Suppressor macrophage (primary cell): ENCODE results near the gene RPS27L.
"Not testable (repeated sequence)": the region's sequence is repeated elsewhere in the genome, so short reads cannot be mapped to it uniquely, and the experiment has no call there.

Experiments
- DNase-seq, 4 experiments: peaks; one replicate each; pipeline ENCODE4 v3.0.0-alpha.2; 2020 to 2022

Gene RPS27L

DNA sequence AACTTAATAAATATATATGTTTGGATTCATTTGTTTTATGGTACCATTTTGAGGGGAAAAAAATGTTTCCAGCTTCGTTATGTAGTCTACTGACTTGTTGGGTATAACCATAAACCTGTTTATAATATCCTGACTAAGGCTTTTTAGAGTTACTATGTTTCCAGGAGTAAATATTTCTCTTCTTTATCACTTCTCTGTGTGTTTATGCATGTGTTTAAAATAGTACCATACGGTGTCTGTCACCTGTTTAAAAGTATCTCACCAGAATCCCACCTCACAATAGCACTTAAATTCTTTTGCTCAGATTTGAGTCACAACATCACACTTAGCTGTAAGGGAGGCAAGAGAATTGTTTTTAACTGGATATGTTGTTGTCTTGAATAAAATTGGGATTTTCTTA lies 20.5 kb downstream of the RPS27L start:
- no peak for DNase-seq

DNA sequence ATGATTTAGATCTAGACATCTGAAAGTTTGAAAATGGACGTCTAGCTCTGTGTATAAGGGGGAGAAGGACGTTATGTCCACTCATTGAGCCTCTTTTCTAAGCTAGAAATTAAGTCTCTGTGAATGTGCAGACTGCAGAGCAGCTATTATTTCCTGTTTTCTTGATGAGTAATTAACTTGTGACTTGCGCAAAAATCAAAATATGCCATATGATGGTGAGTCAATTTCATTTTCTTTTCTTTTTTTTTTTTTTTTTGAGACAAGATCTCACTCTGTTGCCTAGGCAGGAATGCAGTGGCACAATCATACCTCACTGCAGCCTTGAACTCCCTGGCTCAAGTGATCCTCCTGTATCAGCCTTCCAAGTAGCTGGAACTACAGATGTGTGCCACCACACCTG lies 21.5 kb downstream of the RPS27L start:
- peak; percentile 68 to 96 (median 84) for DNase-seq

DNA sequence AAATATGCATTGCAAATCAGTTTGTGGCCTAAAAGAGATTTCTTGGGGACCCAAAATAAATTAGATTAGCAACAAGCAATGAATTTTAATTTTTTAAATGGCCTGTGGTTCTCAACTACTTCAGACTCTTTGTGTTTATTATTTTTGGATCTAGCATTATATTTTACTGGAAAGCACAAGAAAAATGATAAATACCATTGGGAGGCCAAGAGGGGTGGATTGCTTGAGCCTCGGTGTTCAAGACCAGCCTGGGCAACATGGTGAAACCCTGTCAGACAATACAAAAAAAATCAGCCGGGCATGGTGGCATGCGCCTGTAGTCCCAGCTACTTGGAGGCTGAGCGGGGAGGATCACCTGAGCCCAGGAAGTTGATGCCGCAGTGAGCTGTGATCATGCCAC lies 22.0 kb downstream of the RPS27L start:
- peak in 1 of 4 experiments; percentile 57 for DNase-seq

DNA sequence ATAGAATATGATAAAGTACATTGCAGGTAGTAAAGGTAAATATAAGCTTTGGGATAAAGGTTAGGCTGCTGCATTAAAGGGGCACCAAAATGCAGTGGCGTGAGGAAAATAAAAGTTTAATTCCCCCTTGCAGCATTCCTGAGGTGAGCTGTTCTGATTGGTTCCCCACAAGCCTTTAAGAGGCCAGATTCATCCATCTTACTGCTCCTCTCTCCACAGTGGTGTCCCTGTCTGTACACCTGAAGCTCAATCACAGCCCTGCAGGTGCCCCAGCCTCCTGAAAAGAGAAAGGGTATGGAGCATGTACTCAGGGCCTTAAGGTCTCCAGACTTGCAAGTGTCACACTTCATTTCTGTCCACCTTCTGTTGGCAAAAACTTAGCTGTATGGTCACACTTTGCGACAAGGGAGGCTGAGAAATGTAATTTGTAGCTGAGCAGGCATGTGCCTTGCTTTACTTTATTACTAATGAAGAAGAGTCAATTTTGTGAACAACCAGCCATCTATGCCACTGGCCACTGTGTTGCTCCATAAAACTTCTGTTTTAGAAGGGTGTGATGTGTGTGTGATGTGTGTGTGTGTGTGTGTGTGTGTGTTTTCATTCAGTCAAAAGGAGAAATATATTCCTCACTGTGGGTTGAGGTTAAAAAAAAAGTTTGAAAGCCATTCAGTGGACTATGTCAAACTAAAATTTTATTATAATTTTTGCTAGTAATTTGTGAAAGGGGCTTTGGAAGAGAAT lies 22.9 kb downstream of the RPS27L start:
- DNase-seq, result peak; percentile 35 to 65 (median 44)

DNA sequence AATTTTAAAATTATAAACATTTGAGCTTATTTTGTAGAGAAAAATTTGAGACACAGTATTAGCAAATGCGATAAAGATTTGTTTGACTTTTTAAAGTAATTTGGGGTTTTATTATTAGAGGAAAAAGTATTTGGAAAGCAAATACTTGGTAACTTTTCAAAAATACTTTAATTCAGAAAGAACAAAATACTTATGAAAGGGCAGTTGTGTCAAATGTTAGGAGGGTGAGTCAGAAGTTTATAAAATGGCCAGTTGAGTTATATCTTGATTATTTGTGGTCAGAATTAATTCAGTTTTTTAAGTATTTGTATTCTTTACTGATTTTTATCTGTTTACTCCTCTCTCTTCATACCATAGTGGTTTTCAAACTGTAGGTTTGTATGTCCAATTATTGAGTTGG lies 23.5 kb downstream of the RPS27L start:
- no peak for DNase-seq

DNA sequence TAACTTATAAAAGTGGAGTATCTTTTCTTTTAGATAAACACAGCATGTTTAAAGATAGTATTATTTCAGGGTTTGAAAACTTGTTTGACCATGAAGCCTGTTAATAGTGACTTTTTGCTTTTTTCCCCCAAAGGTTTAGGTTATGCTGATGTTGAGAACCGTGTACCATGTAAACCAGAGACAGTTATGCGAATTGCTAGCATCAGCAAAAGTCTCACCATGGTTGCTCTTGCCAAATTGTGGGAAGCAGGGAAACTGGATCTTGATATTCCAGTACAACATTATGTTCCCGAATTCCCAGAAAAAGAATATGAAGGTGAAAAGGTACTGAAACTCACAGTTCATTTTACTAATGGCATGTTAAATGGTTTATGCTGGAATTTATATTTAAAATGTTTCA lies 30.6 kb downstream of the RPS27L start:
- no peak for DNase-seq

DNA sequence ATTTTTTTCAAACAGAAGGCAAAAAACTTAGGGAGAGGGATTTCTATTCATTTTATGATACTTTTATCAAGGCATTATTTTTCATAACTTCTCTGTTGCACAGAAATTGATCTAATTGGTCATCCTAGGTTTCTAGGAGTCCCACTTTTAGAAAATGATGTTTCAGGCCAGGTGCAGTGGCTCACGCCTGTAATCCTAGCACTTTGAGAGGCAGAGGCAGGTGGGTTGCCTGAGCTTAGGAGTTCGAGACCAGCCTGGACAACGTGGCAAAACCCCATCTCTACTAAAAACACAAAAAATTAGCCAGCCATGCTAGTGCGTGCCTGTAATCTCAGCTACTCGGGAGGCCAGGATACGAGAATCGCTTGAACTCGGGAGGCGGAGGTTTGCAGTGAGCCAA lies 32.8 kb downstream of the RPS27L start:
- no peak for DNase-seq

DNA sequence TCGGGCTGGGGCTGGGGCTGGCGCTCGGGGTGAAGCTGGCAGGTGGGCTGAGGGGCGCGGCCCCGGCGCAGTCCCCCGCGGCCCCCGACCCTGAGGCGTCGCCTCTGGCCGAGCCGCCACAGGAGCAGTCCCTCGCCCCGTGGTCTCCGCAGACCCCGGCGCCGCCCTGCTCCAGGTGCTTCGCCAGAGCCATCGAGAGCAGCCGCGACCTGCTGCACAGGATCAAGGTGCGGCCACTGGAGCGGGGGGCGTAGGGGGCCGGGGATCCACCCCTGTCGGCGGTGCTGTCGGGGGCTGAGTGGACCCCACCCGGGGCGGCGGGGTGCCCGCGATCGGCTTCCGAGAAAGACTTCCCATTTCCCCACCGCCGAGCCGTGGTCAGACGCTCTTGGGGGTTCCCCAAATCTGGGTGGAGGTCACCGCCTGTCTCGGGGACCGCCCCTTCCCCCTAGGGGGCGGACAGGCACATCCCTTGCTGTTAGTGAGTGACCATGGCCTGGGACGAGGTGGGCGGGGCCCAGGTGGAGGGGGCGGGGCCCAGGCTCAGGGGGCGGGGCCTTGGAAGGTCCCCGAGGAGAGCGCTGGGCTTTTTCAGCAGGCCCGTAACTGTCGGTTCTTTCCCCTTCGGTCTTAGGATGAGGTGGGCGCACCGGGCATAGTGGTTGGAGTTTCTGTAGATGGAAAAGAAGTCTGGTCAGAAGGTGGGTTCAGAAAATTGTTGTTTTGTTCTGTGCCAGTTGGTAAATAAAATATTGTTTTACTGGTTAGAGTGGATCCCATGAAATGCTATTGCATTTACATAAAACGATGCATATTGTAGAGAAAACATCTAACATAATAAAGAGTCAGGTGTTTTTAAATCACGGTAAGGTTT lies 35.0 kb downstream of the RPS27L start:
- peak; percentile 95 to 99 (median 98) for DNase-seq

DNA sequence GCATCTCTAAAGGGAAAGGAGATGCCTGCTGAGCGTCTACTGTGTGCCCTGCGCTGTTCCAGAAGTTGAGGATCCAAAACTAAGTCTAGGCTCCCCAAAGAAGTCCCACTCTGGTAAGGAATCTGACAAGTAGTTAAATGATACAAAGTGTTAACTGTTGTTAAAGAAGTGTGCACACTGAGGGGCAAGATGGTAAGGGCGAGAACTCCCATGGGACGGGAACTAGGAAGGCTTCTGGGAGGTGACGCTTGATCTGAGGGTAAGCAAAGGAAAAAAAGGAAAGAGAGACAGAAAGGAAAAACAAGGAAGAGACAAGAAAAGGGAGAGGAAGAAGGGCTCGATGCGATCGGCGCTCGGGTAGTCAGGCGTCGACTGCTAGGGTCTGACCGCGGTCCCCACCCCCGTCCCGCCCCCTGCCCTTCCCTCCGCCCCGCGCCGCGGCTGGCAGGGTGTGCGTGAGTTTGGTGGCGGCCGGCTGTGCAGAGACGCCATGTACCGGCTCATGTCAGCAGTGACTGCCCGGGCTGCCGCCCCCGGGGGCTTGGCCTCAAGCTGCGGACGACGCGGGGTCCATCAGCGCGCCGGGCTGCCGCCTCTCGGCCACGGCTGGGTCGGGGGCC lies 35.8 kb downstream of the RPS27L start, which contains the start of gene LACTB:
Gene LACTB, plus strand, starts transcription at position 480 of the 620 bp plus-strand sequence. Its CDS starts 11 bp downstream, at position 491.
- DNase-seq, result peak; percentile 91 to 97 (median 94)

DNA sequence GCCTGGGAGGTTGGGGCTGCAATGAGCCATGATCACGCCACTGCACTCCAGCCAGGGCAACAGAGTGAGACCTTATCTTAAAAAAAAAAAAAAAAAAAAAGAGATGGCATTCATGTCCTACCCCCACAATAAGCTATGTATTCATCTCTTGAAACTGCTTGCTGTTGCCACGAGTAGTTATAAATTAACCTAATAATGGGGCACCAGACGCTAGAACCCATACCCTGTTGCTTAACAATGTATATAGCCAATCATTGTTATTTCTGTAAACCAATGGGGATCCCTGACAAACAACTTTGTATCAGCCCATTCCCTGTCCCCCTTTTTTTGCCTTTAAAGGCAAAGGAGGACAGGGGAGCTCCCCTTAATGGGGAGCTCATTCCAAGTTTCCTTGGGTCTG lies 38.4 kb downstream of the RPS27L start:
- DNase-seq, result no peak

DNA sequence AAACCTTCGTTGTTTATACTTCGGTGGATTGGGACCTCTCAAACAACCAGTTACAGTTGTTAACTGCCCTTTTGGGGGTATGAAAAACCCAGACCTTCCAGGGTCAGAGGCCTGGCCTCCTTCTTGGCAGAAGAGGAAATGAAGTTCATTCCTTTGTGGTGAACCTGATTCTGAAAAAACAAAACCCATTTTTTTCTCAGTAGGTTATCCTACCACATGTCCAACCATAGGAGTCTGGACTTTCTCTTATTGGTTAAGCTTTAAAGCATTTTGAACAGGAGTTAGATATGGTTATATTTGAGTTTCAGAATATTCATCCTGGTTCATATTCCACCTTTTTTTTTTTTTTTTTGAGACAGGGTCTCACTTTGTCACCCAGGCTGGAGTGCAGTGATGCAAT lies 42.8 kb downstream of the RPS27L start:
- no peak for DNase-seq

DNA sequence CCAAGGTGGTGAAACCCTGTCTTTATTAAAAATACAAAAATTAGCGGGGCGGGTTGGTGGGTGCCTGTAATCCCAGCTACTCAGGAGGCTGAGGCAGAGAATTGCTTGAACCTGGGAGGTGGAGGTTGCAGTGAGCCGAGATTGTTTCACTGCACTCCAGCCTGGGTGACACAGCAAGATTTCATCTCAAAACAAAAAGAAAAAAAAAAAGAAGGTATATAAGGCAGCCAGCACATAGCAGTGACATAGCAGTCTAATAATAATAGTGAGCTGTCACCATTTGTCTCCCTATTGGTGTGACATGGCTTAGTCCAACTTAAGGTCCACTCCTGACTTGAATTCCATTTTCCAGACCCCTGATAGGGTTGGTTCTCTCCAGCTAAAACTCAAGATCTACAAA lies 44.4 kb downstream of the RPS27L start:
- no peak for DNase-seq

DNA sequence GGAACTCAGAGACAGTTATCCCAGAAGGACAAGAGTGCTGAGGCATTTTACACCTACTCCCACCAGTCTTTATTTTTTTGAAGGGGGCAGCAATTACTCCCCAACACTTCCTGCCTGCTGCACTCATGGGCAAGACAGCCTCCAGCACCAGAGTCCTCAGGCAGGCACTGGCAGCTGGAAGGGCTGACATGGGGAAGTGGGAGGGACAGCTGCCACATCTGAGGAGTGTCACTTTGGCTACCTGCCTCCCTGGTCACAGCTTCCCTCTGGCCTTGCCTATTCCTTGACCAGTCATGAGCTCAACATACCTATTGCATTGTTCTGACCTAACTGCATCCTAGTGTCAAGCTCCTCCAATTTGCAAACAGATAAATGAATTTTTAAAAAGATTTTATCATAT lies 45.8 kb downstream of the RPS27L start:
- peak in 2 of 4 experiments; percentile 29 to 30 for DNase-seq

DNA sequence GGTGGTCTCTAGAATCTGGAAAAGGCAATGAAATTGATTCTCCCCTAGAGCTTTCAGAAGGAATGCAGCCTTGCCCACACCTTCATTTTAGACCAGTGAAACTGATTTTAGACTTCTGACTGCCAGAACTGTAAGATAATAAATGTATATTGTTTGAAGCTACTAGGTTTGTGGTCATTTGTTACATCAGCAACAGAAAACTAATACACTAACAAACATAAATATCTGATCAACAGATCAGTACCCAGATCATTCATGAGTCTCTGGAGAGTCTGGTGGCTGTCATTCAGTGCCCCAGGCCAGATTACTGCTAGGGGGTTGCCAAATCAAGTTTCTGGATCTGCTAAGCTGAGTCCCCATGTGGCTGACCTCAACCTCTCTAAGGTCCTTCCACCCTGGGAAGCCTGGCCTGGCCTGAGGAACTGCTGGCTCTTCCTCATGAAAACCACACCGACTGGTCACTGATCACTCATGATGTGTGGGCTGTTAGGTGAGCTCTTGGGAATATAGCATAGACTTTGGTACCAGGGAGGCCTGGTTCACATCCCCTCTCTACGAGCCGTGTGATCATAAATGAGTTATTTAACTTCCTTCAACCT lies 46.8 kb downstream of the RPS27L start:
- peak; percentile 34 to 64 (median 52) for DNase-seq

DNA sequence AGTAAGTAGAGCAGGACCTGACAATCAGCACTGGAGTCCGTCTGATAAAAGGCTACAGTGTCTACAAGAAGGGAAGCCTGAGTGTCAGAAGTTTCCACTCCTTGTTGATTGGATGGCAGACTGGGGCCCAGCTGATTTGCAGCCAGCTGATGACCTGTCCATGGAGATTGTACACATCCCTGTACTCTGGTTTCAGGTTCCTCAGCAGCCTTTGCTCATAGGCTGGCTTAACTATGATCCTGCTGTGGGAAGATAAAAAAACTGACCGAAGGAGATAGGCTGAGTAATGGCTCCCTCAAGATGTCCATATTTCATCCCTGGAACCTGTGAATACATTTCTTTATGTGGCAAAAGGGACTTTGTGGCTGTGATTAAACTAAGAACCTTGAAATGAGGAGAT lies 47.4 kb downstream of the RPS27L start:
- DNase-seq, result no peak

DNA sequence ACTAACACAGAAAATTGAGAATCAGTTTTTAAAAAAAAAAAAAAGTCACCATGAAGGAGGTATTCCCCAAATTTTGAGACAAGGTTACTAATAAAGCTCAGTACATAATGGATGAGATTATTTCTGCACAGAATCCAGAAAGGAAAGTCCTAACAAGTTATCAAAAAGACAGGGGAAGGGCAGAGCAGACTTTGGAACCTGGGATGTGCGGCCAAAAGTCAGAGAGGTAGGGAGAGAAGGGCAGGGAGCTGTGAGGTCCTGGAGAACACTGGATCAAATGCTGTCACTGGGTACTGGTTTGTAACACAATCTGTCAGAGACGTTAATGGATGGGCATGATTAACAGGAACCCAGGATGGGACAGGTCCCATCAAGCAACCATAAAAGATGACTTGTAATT lies 47.8 kb downstream of the RPS27L start:
- DNase-seq, result no peak

DNA sequence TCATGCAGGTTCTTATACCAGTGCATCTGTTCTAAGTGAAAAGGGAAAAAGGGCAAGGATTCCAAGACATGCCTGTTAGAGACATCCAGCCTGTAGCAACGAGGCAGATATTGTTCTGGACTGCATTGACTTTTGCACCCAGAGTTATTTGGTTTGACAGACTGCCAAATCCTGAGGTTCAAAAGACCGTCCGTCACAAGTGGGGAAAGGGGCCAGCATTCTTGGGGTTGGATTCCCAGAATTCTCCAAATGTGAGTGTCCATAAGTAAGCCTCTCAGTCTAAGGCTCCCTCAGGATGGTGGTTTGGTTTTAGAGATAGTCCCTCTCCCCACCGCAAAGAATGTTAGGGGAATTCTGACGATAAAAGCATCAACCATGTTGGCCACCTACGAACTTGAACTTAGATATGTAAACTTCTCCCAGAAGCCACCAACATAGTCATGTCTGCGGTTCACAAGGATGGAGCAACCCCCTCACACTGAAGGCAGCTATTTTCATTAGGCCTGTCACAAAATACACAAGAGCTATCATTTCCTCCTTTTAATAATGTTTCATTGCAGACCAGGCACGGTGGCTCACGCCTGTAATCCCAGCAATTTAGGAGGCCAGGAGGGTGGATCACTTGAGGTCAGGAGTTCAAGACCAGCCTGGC lies 49.3 kb downstream of the RPS27L start:
- peak in 1 of 4 experiments; percentile 8 for DNase-seq

DNA sequence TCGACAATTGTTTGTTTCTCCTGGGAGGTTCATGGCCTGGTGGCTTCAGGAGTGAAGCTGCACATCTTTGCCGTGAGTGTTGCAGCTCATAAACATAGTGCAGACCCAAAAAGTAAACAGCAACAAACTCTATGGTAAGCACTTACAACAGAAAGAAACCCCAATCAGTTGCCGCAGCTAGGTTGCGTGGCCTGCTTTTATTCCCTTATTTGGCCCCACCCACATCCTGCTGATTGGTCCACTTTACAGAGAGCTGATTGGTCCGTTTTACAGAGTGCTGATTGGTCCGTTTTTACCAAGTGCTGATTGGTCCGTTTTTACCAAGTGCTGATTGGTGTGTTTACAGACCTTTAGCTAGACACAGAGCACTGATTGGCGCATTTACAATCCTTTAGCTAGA lies 51.9 kb downstream of the RPS27L start:
- not testable (repeated sequence) for DNase-seq

DNA sequence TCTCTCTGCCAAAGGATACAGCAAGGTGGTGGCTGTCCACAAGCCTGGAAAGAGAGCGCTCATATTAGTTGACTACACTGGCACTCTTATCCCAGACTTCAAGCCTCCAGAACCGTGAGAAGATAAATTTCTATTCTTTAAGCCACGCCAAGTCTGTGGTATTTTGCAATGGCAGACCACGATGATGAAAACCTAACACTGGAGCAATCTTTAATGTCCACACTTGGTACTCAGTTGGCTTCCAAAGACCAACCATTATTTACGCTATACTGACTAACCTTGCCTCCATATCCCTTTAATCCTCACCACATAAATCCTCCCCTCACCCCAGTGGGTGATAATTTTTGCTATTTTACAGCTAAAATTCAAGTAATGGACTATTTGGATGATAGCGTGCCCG lies 52.5 kb downstream of the RPS27L start:
- peak; percentile 39 to 65 (median 52) for DNase-seq

DNA sequence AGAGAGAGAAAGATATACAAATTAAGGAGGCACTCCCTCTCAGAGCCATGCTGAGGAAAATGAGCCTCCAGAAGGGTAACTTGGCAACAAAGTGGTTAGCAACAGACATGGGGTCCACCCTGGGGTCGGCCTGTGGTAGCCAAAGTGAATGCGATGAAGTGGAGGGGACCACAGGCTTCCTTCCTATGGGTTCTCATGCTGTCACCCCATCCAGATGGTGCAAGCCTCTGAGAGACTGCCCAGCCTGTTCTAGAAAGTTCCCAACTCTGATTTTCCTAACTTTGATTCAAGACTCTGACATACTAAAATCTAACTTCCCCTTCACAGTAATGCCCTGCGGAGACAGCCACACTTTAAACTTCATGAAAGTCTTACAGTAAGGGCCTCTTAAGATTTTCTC lies 53.9 kb downstream of the RPS27L start:
- peak in 3 of 4 experiments; percentile 8 to 36 (median 36) for DNase-seq

DNA sequence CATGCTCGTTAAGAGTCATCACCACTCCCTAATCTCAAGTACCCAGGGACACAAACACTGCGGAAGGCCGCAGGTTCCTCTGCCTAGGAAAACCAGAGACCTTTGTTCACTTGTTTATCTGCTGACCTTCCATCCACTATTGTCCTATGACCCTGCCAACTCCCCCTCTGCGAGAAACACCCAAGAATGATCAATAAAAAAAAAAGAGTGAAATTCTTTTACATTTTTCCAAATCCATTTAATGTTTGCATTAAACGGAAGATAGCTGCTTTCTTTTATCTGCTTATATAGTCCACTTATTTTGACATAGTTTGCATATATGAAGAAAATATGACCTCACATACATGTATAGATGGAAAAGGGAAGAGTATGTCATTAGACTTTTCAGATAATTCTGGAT lies 57.7 kb downstream of the RPS27L start:
- DNase-seq, result not testable (repeated sequence)

DNA sequence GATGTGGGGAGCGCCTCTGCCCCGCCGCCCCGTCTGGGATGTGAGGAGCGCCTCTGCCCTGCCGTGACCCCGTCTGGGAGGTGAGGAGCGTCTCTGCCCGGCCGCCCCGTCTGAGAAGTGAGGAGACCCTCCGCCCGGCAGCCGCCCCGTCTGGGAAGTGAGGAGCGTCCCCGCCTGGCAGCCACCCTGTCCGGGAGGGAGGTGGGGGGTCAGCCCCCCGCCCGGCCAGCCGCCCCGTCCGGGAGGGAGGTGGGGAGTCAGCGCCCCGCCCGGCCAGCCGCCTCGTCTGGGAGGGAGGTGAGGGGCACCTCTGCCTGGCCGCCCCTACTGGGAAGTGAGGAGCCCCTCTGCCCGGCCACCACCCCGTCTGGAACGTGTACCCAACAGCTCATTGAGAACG lies 58.4 kb downstream of the RPS27L start:
- not testable (repeated sequence) for DNase-seq
